DMS 273 treated with DMSO at 0.1 percent for 48 hours (cell line): Measurements from ENCODE around the gene SIPA1L2.

Experiments
- DNase-seq: peaks from one replicate; lab custom pipeline; 2025; lab: John Stamatoyannopoulos, UW

The SIPA1L2 gene

GRCh38 chr1:232630047-232630893 lies at the start of gene SIPA1L2:
TSS of gene SIPA1L2 (minus strand) at chr1:232630133. CDS start at chr1:232515339, 114,794 bp downstream.
- peak; percentile 80 for DNase-seq

- no peak for DNase-seq
These were observed 48.4 kb upstream of the SIPA1L2 start for GRCh38 chr1:232678185-232678886.

- DNase-seq: no peak
These were observed 46.4 kb upstream of the SIPA1L2 start for GRCh38 chr1:232676307-232676706.

- DNase-seq: no peak
These were observed 46.0 kb upstream of the SIPA1L2 start for GRCh38 chr1:232675898-232676297.

GRCh38 chr1:232675260-232675659 lies 45.3 kb upstream of the SIPA1L2 start:
- no peak for DNase-seq

GRCh38 chr1:232673256-232673655 lies 43.3 kb upstream of the SIPA1L2 start:
- no peak for DNase-seq

GRCh38 chr1:232669981-232670747 lies 40.2 kb upstream of the SIPA1L2 start:
- peak; percentile 33 for DNase-seq

- DNase-seq: no peak
These were observed 37.8 kb upstream of the SIPA1L2 start for GRCh38 chr1:232667778-232668165.

GRCh38 chr1:232667094-232667777 lies 37.3 kb upstream of the SIPA1L2 start:
- DNase-seq: no peak

GRCh38 chr1:232664844-232665777 lies 35.2 kb upstream of the SIPA1L2 start:
- no peak for DNase-seq

- DNase-seq: no peak
These were observed 33.0 kb upstream of the SIPA1L2 start for GRCh38 chr1:232662910-232663309.

- DNase-seq: no peak
These were observed 28.5 kb upstream of the SIPA1L2 start for GRCh38 chr1:232658386-232658785.

- DNase-seq: no peak
These were observed 27.6 kb upstream of the SIPA1L2 start for GRCh38 chr1:232657426-232658005.

GRCh38 chr1:232655746-232656085 lies 25.8 kb upstream of the SIPA1L2 start:
- no peak for DNase-seq

GRCh38 chr1:232655028-232655745 lies 25.3 kb upstream of the SIPA1L2 start:
- peak; percentile 66 for DNase-seq

GRCh38 chr1:232653789-232654188 lies 23.9 kb upstream of the SIPA1L2 start:
- no peak for DNase-seq

GRCh38 chr1:232650845-232651244 lies 20.9 kb upstream of the SIPA1L2 start:
- no peak for DNase-seq

GRCh38 chr1:232650418-232650817 lies 20.5 kb upstream of the SIPA1L2 start:
- no peak for DNase-seq

- DNase-seq: no peak
These were observed 18.4 kb upstream of the SIPA1L2 start for GRCh38 chr1:232648316-232648715.

- DNase-seq: no peak
These were observed 14.3 kb upstream of the SIPA1L2 start for GRCh38 chr1:232644209-232644608.
